ENCODE data around the gene SYNJ1.
A peak's percentile ranks its signal among the peaks of the same experiment; 100 is the strongest.
"Not testable (repeated sequence)": the region's sequence is repeated elsewhere in the genome, so short reads cannot be mapped to it uniquely, and the experiment has no call there.

The SYNJ1 gene, protein sequence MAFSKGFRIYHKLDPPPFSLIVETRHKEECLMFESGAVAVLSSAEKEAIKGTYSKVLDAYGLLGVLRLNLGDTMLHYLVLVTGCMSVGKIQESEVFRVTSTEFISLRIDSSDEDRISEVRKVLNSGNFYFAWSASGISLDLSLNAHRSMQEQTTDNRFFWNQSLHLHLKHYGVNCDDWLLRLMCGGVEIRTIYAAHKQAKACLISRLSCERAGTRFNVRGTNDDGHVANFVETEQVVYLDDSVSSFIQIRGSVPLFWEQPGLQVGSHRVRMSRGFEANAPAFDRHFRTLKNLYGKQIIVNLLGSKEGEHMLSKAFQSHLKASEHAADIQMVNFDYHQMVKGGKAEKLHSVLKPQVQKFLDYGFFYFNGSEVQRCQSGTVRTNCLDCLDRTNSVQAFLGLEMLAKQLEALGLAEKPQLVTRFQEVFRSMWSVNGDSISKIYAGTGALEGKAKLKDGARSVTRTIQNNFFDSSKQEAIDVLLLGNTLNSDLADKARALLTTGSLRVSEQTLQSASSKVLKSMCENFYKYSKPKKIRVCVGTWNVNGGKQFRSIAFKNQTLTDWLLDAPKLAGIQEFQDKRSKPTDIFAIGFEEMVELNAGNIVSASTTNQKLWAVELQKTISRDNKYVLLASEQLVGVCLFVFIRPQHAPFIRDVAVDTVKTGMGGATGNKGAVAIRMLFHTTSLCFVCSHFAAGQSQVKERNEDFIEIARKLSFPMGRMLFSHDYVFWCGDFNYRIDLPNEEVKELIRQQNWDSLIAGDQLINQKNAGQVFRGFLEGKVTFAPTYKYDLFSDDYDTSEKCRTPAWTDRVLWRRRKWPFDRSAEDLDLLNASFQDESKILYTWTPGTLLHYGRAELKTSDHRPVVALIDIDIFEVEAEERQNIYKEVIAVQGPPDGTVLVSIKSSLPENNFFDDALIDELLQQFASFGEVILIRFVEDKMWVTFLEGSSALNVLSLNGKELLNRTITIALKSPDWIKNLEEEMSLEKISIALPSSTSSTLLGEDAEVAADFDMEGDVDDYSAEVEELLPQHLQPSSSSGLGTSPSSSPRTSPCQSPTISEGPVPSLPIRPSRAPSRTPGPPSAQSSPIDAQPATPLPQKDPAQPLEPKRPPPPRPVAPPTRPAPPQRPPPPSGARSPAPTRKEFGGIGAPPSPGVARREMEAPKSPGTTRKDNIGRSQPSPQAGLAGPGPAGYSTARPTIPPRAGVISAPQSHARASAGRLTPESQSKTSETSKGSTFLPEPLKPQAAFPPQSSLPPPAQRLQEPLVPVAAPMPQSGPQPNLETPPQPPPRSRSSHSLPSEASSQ (N-terminal part only)

DNA sequence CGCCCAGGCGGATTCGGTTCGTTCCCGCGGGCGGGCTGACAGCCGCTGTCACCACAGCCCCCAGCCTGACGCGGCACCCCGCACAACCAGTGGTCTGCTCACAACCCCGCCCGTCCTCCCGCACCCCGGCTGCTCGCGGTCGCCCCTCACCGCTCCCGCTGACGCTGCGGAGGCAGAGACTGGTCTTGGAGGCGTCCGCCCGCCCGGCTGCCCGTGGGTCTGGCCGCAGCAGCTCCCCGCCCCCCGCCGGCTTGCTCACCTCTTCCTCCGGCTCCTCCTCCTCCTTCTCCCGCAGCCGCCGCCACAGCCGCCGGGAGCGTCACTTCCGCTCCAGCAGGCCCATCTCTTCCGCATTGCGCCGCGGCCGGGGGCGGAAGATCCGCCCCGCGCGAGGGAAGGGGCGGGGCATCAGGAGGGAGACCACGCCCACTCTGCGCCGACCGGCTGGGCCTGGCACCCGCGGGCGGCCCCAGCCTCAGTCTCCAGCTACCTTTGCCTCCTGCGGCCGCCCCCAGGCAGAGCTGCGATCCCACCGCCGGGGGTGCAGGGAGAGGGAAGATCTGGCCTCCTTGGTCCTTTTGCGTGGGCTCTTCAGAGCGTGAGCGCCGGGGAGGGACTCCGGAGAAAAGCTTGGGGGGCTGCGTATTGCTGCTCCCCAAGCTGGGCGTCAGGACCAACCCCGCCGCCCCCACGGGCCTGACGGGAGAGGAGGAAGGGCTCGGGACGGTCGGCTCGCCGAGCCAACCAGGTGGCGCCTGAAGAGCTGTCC lies at the start of gene SYNJ1:
SYNJ1 (minus strand) TSS at position 327 of the 769 bp plus-strand sequence. CDS start 1,118 bp downstream, outside the sequence.
- DNase-seq: peak; percentile 94 to 97

DNA sequence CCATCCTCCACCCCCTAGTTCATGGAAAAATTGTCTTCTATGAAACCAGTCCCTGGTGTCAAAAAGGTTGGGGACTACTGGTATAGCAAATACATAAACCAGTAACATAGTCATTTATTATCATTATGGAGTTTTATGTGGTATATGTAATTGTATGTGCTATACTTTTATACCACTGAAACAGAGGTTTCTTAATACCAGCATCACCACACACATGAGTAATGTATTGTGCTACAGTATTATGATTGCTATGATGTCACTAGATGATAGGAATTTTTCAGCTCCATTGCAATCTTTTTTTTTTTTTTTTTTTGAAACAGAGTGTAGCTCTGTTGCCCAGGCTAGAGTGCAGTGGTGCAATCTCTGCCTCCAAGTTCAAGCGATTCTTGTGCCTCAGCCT lies 49.5 kb upstream of the SYNJ1 start:
- DNase-seq: no peak

- no peak for DNase-seq
These were observed 48.9 kb upstream of the SYNJ1 start for GRCh38 chr21:32776743-32777142.

DNA sequence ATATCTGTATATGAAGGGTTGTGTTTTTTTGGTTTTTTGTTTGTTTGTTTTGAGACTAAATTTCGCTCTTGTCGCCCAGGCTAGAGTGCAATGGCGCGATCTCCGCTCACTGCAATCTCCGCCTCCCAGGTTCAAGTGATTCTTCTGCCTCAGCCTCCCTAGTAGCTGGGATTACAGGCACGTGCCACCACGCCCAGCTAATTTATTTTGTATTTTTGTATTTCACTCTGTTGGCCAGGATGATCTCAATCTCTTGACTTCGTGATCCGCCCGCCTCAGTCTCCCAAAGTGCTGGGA lies 45.2 kb upstream of the SYNJ1 start:
- DNase-seq: not testable (repeated sequence)

GRCh38 chr21:32772281-32773047 lies 44.7 kb upstream of the SYNJ1 start:
- peak; percentile 70 to 77 for DNase-seq

- peak in 1 of 2 experiments; percentile 58 for DNase-seq
These were observed 43.2 kb upstream of the SYNJ1 start for GRCh38 chr21:32770871-32771523.

DNA sequence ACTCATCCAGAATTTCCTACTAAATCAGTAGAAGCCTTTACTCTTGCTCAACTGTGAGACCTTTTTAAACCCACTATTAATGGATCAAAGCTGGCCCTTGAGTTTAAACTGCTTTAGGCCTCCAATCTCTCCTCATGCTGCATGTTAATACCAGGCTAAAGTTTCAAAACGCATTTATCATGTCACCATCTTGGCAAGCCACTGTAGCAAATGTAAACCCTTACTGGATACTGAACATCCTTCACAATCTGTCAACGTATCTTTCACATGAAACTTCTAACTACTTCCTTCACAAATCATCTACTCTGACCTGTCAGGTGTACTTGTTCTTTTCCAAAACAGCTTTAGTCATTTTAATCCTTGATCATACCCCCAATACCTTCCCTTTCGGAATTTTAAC lies 40.7 kb upstream of the SYNJ1 start:
- DNase-seq: no peak

DNA sequence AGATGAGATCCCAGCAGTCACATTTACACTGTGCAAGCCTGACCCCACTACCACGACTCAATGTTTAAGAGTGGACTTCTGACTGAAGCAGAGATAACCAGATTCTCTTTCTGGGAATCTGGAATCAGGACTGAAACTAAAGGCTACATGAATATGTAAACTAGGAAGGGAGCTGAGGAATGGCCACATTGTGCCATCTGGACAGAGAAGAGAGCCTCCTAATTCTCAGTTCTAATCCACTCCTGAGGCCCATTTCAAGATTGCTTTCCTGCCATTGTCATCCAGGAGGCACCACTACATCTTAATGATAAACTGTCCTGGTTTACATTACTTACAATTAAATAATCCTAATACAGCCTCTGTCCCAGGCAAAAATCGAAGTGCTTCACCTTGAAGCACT lies 37.2 kb upstream of the SYNJ1 start:
- DNase-seq: no peak

DNA sequence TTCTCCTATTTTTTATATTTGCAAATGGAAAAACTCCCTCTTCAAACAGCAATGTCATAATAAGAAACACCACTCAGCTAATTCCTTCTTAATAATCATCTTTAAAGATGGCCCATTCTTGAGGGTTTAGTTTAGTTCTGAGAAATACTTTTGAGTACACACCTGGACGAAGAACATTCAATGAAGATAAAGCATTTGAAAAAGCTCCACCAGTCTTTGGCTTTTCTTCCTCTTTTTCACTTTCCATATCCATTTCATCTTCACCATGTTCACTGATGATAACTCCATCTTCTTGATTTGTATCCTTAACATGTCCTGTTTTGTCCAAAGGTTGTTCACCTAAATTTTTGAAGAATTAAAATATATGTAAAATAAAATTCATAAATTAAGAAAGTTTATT lies 36.4 kb upstream of the SYNJ1 start:
- DNase-seq: no peak

DNA sequence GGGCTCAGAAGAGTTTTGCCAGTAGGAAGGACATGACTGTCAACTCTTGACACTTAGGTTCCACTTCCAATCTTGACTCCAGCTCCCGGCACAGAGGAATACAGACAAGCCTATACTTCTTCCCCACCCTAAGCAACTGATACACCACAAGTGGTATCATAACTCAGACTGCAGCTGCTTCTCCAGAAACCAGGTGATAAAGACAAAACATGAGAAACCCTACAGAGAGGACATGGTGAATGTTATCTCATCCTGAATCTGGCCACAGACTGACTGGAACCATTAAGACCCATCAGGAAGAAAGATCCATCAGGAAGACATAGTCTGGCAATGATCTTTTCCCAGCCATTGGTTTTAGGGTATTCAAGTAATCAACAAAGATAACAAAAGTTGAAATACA lies 30.0 kb upstream of the SYNJ1 start:
- no peak for DNase-seq

DNA sequence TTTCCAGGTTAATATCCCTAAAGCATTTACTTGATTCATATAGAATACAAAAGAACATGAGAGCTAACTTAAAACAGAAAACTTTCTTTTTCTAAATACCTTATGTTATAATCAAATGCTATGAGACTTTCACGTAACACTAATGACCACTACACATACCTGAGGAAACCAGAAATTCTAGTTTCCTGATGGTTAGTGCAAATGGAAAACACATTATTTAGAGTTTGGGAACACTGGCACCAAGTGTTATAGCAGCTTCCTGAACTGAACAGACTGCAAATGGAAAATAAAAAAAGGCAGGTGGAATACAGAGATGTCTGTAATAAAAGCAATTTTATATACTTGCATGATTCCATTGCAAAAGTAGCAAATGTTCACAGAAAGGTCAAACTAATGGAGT lies 28.3 kb upstream of the SYNJ1 start:
- no peak for DNase-seq

DNA sequence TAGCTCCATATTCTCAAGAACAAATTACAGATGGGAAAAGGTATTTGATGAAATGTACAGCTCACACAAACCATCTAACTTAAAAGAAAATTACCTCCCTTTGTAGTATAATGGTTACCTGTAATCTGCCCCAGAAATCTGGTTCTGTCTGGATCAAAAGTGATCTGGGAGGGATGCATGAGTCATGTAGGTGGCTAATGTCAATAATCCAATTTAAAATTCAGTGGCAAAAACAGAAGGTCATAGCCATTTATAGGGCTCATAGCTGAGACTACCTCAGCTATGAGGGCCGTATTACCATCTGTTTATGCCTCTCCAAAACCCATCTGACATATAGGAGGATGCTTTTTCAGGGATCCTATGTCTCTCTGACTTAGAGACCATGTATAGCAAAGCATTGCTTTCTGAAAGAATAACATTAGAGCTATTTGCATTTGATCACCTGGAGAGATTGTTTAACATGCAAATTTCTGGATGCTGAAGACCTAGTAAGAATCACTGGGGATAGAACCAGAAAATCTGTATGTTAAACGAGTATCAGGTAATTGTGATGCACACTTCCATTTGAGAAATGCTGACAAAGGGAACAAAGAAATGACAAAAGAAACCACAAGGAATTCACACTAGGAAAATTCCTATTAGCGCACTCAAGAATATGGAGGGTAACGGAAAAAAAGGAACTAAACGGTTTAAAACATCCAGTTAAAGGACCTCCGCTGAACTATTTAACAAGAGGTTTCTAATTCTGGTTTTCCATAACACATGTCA lies 26.2 kb upstream of the SYNJ1 start:
- no peak for DNase-seq

DNA sequence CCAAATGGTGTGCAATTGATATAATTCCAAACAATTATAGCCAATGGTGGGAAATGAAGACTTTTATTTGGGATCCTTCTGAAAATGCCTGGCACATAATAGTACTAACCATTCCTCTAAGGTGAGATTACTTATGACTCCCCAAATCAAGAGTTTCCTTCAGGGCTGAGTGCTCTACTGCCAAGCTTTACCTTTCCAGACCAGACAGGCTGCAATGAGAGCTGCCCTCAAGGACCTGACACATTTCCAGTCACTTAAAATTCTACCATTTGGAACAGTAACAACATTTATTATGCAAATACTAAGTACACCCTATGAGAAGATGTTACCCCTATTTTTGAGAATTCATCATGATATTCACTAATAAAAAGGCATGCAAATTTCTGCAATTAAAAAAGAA lies 22.6 kb upstream of the SYNJ1 start:
- DNase-seq: no peak

GRCh38 chr21:32749662-32750061 lies 21.8 kb upstream of the SYNJ1 start:
- DNase-seq: no peak

DNA sequence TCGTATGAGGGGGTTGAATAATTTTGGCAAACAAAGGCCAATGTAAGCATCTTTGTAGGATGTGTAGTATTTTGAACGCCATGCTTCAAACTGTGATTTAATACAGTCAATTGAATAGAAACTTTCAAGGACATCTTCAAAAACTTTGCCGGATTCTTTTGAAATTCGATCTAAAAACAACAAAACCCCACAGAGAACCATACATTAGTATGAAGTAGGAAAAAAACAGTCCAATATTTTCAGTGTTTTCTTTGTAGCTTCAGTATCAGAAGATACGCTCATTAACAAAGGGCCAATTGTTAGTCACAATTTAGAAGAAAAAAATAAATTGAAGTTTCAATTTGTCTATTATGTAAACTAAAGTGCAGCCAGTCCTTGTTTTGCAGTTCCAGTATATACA lies 20.7 kb upstream of the SYNJ1 start:
- DNase-seq: no peak

DNA sequence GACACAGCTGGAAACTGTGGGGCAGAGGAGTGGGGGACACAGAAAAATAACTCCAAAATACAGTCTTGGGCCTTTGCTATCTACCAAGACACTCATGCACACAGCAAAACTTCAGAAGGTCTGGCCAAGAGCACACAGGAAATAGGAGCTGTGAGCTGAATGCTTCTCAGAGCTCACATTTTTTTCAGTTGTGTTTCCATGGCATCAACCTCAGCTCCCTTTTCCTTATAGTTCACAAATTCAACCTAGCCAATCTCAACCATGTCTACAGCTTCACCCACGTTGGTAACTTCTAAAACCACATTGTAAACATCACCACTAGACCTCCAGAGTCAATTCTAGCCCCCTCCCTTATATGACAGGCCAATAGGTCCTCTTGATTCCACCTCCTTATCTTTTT lies 19.6 kb upstream of the SYNJ1 start:
- DNase-seq: no peak

DNA sequence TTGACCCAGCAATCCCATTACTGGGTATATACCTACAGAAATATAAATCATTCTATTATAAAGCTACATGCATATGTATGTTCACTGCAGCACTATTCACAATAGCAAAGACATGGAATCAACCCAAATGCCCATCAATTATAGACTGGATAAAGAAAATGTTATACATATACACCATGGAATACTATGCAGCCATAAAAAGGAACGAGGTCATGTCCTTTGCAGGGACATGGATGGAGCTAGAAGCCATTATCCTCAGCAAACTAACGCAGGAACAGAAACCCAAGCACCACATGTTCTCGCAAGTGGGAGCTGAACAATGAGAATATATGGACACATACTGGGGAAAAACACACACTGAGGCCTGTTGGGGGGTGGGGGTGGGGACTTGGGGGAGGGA lies 18.9 kb upstream of the SYNJ1 start:
- not testable (repeated sequence) for DNase-seq

- no peak for DNase-seq
These were observed 14.6 kb upstream of the SYNJ1 start for GRCh38 chr21:32742396-32742795.

DNA sequence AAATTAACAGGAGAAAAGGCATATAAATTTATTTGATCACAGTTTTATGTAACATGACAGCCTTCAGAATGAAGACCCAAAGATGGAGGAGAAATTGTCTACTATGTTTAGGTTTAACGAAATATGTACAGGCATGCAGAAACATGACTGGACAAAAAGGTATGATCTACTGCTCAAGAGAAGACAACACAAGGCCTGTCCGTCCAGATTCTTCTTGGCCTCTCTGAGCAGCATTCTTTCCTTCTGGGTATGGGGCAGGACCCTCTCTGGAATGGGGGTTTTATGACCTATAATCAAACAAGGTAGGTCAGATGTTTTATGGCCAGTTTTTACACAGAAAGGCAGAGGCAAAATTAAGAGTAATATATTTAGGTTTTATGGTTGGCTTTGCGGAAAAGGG lies 13.5 kb upstream of the SYNJ1 start:
- DNase-seq: no peak

DNA sequence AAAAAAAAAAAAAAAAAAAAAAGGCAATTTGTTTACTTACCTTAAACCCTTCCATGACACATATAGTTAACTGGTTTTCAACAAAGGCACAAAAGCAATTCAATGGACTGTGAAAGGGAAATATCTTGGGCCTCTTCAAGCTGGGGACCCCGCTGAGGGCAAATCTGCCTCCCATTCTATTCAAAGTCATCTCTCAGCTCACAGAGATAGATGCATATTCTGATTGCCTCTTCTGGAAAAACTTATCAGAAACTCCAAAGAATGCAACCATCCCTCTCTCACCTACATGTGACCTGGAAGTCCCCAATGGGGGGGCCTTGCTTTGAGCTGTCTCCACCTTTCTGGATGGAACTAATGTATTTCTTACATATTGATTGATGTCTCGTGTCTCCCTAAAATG lies 12.1 kb upstream of the SYNJ1 start:
- no peak for DNase-seq
